ENCODE data around the gene ARHGAP6. TPM values are rescaled to one million over a fixed set of nuclear protein-coding genes. Genes with fewer than 3 reads are reported as not detected.

ARHGAP6 gene
- total and polyA plus RNA-seq, 9 of the 15 experiments (the other 6 are each of a cell fraction or from before 2014, with no cell fraction given): 12.5 to 63.6 (median 41.8) TPM

DNA sequence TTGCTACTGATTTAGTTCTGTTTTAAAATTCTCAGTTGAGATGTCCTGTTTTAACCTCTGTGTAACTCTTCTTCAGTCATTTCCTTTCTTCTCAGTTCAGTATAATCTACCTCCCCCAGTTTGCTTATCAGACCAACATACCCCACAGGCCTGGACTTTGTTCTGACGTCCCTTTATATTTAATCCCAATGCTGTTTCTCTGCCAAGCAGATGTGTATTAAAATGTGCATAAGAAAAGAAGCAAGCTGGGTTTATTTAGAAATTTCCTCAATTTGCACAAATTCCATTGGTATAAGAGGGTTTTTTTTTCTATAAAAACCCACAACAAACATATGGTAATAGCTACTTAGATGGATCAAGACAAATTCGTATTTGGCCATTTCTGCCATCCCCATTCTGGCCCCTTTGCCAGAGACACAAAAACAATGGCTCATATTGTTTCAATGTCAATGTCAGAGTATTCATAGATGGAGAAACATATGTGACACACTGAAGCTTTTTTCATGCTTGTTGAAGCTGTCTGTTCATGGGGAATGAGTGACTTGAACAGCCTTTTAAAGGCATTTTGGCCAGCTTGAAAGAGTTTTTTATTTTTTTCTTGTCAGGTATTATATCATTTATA is 530.0 kb downstream of the ARHGAP6 start (continued):
- TF ChIP-seq POLR2AphosphoS5 (IDR thresholded peaks at IDR 0.05; ENCODE audit: control insufficient read depth, insufficient read depth, low read depth, low read length) (peak; percentile 32; the same call in 1 of the 2 replicates), TCF3 (CRISPR knock-in tag; IDR thresholded peaks at IDR 0.05) (peak; percentile 38; the same call in 1 of the 2 replicates), KLF10 (CRISPR knock-in tag; IDR thresholded peaks at IDR 0.05) (no peak), NCOR1 (IDR thresholded peaks at IDR 0.05) (peak; percentile 46), SMARCE1 (IDR thresholded peaks at IDR 0.05) (peak; percentile 21; the same call in 1 of the 2 replicates), LEF1 (IDR thresholded peaks at IDR 0.05) (peak; percentile 66)
- TF ChIP-seq, protein P1, sequence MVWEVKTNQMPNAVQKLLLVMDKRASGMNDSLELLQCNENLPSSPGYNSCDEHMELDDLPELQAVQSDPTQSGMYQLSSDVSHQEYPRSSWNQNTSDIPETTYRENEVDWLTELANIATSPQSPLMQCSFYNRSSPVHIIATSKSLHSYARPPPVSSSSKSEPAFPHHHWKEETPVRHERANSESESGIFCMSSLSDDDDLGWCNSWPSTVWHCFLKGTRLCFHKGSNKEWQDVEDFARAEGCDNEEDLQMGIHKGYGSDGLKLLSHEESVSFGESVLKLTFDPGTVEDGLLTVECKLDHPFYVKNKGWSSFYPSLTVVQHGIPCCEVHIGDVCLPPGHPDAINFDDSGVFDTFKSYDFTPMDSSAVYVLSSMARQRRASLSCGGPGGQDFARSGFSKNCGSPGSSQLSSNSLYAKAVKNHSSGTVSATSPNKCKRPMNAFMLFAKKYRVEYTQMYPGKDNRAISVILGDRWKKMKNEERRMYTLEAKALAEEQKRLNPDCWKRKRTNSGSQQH (CRISPR knock-in tag; IDR thresholded peaks at IDR 0.05): no peak
- TF ChIP-seq, protein P2, sequence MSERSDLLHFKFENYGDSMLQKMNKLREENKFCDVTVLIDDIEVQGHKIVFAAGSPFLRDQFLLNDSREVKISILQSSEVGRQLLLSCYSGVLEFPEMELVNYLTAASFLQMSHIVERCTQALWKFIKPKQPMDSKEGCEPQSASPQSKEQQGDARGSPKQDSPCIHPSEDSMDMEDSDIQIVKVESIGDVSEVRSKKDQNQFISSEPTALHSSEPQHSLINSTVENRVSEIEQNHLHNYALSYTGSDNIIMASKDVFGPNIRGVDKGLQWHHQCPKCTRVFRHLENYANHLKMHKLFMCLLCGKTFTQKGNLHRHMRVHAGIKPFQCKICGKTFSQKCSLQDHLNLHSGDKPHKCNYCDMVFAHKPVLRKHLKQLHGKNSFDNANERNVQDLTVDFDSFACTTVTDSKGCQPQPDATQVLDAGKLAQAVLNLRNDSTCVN (CRISPR knock-in tag; IDR thresholded peaks at IDR 0.05): no peak

DNA sequence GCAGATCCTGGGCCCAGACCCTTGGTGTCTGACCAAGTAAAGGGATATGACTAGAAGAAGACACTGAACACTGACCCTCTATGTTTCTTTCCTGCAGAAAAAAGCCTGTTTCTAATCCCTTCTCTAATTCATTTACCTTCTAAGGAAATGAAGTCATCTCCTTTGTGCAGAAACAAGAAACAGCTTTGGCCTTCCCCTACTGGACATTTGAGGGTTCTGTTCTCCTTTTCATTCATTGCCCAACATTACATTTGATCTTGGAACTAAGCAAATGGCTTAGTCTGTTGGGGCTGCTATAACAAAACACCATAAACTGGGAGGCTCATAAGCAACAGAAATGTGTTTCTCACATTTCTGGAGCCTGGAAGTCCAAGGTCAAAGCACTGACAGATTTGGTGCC is 534.6 kb downstream of the ARHGAP6 start:
- no TSS peak for BruUV-seq (replicated peaks)
- no peak overlapping the region for H3K9ac ChIP-seq (ENCODE audit: insufficient read depth in 1 of 2, low read depth in 2 of 2, low read length in 2 of 2)
- no peak overlapping the region for H3K4me3 ChIP-seq
- no peak overlapping the region for H3K27ac ChIP-seq (ENCODE audit: extremely low read depth, low read depth, low read length)
- no peak overlapping the region for H2AFZ ChIP-seq (ENCODE audit: low read depth, low read length)
- intact Hi-C loops (cut with micrococcal nuclease): loop anchor here (10.0 kb wide), 1 partner anchor 256 kb away; no protein-coding TSS in a partner anchor
- H3K27me3 ChIP-seq (ENCODE audit: control insufficient read depth in 2 of 2, insufficient read depth in 2 of 2, low read length in 2 of 2): no peaks in the 10 kb centered on the region
- FAIRE-seq (no peak), DNase-seq (ENCODE audit: extremely low read depth in 1 of 4, low spot score in 3 of 4) (no peak), ATAC-seq (no peak)
- H3K4me2 ChIP-seq (ENCODE audit: insufficient read depth, low read length): no peak overlapping the region
- H3K9me3 ChIP-seq (replicated peaks; ENCODE audit: control insufficient read depth, insufficient read depth, low read depth, low read length): no peaks in the 10 kb centered on the region
- CTCF ChIA-PET (ENCODE audit: low intra/inter-chr PET ratio): no interaction called here
- H3K4me1 ChIP-seq (replicated peaks in 1 of 2; ENCODE audit: control insufficient read depth in 2 of 2, insufficient read depth in 2 of 2, low read length in 2 of 2): peaks cover 0 to 11% of the 10 kb centered on the region in 2 experiments; a peak in 2 of 5 replicates
- in situ Hi-C loops (cut with MboI): no loop called here
- no peaks in the 10 kb centered on the region for H3K9me1 ChIP-seq (ENCODE audit: control insufficient read depth, insufficient read depth, low read length)
- no peaks in the 10 kb centered on the region for H3K36me3 ChIP-seq (ENCODE audit: control insufficient read depth, insufficient read depth, low read length)
- no peaks in the 10 kb centered on the region for H4K20me1 ChIP-seq (replicated peaks; ENCODE audit: control insufficient read depth, insufficient read depth, low read length)
- POLR2A ChIA-PET: interaction anchor here (1.0 kb wide), 1 partner anchor 19 kb away, joined by 5 read pairs; no protein-coding TSS in a partner anchor
- no peaks in the 10 kb centered on the region for H3K79me2 ChIP-seq (ENCODE audit: control insufficient read depth, insufficient read depth, low read length)
- TF ChIP-seq PCBP1 (IDR thresholded peaks at IDR 0.05; ENCODE audit: low read depth, low read length, poor library complexity, severe bottlenecking) (no peak), HEY1 (CRISPR knock-in tag; IDR thresholded peaks at IDR 0.05; ENCODE audit: borderline replicate concordance) (no peak), ZNF77 (CRISPR knock-in tag; IDR thresholded peaks at IDR 0.05) (no peak), ZNF354B (CRISPR knock-in tag; IDR thresholded peaks at IDR 0.05) (no peak), ETV5 (CRISPR knock-in tag; IDR thresholded peaks at IDR 0.05; ENCODE audit: low read depth) (no peak), RBBP5 (IDR thresholded peaks at IDR 0.05; ENCODE audit: borderline replicate concordance, insufficient read depth, low read length, poor library complexity, severe bottlenecking) (no peak)
- TF ChIP-seq, protein P3, sequence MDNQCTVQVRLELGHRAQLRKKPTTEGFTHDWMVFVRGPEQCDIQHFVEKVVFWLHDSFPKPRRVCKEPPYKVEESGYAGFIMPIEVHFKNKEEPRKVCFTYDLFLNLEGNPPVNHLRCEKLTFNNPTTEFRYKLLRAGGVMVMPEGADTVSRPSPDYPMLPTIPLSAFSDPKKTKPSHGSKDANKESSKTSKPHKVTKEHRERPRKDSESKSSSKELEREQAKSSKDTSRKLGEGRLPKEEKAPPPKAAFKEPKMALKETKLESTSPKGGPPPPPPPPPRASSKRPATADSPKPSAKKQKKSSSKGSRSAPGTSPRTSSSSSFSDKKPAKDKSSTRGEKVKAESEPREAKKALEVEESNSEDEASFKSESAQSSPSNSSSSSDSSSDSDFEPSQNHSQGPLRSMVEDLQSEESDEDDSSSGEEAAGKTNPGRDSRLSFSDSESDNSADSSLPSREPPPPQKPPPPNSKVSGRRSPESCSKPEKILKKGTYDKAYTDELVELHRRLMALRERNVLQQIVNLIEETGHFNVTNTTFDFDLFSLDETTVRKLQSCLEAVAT (IDR thresholded peaks at IDR 0.05): no peak
